GM23248 (cell line): ENCODE results near the gene PSMA7.

Source experiments
- EZH2 ChIP-seq: fragments of 200-600 bp; sonication (generic); IDR thresholded peaks from 2 replicates; pipeline ENCODE4 v1.6.1; 2018; ENCODE audit warnings: antibody characterized with exemption, mild to moderate bottlenecking; ENCODE audit not compliant: insufficient read depth, poor library complexity, severe bottlenecking
- EZH2phosphoT487 ChIP-seq: fragments of 200-600 bp; sonication (generic); IDR thresholded peaks from 2 replicates; pipeline ENCODE4 v1.6.1; 2018; ENCODE audit warnings: antibody characterized with exemption, moderate library complexity, mild to moderate bottlenecking, low read depth; ENCODE audit not compliant: insufficient read depth

DNA sequence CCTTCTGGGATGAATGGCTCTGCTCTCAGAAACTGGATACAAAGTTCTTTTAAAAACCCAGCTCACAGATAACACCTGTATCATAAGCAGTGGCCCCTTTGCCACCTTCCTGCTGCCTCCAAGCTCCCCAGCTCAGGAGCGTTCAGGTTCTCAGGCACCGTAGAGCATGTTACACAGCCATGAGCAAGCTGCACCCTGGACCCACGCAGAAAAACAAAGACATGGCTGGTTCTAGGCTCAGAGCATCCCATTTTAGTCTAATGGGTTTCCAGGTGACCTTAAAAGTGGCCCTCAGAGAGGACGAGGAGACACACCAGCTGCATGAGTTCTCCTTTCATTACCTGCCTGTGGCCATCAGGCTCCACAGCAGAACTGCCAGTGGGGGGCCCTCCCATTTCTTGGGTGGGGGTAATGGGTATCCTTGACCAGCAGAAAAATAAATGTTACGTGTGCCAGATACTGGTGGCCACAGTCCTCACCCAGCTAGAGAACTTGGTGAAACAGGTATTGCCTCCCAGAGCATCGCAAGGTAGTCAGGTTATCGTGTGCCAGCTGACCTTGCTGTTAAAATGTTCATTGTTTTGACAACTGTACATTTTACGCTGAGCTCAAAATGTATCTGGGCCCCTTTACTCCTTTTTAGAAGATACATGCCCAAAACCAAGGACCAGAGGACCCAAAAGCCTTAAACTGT, 7.5 kb downstream of the PSMA7 start:
- TF ChIP-seq EZH2phosphoT487 = no peak
- TF ChIP-seq EZH2 = no peak
